HG03521 (cell line): ENCODE data around the gene SYT6.
"Not testable (repeated sequence)": the region's sequence is repeated elsewhere in the genome, so short reads cannot be mapped to it uniquely, and the experiment has no call there.

ENCODE experiments used
- ATAC-seq: cut with Tn5 transposase; IDR thresholded peaks from one replicate; pipeline ENCODE4 v1.9.1; 2021; ENCODE audit warnings: mild to moderate bottlenecking, moderate library complexity; ENCODE audit not compliant: unreplicated experiment

SYT6 gene

GRCh38 chr1:114075546-114076242, 78.0 kb downstream of the SYT6 start:
- no peak for ATAC-seq

GRCh38 chr1:114075105-114075504, 78.6 kb downstream of the SYT6 start:
- no peak for ATAC-seq

DNA sequence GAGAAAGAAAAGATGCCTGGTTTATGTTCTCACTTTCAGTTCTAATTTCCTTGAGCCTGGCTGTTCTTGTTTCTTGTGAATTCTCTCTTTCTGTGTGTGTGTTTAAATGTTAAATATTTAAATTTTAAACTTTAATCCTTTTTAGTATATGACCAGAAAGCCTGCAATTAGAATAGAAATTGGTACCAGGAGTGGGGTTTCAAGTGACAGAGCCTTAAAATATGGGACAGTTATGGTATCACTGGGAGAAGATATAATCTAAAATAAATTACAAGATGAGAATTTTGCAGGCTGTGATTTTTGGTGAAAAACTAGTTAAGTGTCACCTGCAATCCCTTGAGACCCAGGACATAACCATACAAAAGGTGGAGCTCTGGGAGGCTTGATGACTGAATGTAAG, 81.4 kb downstream of the SYT6 start:
- no peak for ATAC-seq

- not testable (repeated sequence) for ATAC-seq
These were observed 83.9 kb downstream of the SYT6 start for GRCh38 chr1:114069762-114070161.

GRCh38 chr1:114068684-114069083, 85.0 kb downstream of the SYT6 start:
- ATAC-seq = not testable (repeated sequence)

DNA sequence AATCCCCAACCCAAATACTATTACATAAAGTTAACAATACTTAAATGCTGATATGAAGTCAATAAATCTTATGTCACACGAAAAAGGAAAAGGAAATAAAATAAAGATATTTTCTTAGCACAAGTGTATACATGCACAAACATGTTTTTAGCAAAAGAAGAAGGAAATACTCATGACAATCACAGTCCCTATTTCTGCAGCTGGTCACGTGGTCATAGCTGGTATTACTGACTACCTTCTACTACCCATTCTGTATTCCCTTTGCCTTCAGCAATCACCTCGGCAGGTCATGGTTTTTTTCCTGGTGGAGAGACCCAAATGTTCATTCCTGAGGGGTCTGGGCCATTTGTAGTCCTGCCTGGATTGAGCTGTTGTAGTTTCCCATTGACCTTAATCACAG, 88.0 kb downstream of the SYT6 start:
- ATAC-seq = not testable (repeated sequence)

- no peak for ATAC-seq
These were observed 90.1 kb downstream of the SYT6 start for GRCh38 chr1:114063544-114063943.

- ATAC-seq = no peak
These were observed 91.1 kb downstream of the SYT6 start for GRCh38 chr1:114062477-114063099.

- no peak for ATAC-seq
These were observed 92.4 kb downstream of the SYT6 start for GRCh38 chr1:114061121-114061830.

- not testable (repeated sequence) for ATAC-seq
These were observed 95.4 kb downstream of the SYT6 start for GRCh38 chr1:114058236-114058635.

DNA sequence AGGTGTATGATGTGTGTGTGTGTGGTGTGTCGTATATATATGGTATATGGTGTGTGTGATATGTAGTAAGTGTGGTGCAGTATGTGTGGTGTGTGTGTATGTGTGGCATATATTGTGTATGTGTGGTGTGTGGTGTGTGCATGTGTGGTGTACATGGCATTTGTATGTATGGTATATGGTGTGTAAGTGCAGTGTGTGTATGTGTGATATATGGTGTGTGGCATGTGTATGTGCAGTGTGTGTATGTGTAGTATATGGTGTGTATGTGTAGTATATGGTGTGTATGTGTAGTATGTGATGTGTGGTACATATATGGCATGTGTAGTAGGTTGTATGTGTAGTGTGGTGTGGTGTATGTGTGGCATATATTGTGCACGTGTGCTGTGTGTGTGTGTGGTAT, 99.5 kb downstream of the SYT6 start:
- no peak for ATAC-seq

DNA sequence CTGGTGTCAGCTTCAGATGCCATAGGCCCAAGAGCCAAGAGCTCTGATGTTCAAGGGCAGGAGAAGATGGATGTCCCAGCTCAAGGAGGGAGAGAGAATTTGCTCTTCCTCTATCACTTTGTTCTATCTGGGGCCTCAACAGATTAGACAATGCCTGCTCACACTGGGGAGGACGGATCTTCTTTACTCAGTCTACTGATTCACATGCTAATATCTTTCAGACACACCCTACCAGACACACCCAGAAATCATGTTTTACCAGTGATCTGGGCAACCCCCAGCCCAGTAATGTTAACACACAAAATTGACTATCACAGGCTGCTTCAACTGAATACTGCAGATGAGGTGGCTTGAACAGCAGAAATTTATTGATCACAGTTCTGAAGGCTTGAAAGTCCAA, 105.4 kb downstream of the SYT6 start:
- ATAC-seq = no peak

DNA sequence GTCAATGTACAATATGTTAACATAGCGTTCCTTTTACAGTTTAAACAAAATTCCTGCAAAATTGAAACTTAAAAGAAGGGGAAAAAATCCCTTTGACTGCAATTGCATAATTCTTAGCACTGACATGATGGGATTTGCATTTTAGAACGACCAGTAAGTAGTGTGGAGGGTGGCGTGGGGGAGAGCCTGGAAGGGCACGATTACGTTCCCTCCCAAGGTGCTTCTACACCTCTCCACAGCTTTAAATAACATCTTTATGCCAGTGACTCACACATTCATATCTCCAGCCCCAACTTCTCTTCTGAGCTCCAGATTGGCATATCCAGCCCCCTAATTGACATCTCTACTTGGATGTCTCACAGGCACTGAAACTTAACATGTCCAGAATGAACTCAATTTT, 110.1 kb downstream of the SYT6 start:
- ATAC-seq = no peak

DNA sequence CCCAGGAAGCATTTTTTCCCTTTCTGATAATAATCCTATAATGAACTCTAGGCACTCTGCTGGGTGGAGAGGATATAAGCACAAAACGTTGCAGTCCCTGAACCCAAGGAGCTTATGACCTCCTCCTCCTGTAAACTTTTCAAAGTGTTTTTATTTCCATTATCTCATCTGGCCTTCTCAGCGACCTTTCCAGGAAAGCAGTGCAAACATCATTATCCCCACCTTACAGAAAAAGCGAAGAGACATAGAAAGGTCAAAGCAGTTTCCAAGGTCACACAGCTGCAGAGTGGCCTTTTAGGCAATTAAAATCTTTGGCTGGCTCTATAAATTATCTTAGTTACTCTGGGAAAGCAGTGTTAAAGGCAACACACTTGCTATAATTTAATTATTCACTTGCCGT, 110.6 kb downstream of the SYT6 start:
- no peak for ATAC-seq

DNA sequence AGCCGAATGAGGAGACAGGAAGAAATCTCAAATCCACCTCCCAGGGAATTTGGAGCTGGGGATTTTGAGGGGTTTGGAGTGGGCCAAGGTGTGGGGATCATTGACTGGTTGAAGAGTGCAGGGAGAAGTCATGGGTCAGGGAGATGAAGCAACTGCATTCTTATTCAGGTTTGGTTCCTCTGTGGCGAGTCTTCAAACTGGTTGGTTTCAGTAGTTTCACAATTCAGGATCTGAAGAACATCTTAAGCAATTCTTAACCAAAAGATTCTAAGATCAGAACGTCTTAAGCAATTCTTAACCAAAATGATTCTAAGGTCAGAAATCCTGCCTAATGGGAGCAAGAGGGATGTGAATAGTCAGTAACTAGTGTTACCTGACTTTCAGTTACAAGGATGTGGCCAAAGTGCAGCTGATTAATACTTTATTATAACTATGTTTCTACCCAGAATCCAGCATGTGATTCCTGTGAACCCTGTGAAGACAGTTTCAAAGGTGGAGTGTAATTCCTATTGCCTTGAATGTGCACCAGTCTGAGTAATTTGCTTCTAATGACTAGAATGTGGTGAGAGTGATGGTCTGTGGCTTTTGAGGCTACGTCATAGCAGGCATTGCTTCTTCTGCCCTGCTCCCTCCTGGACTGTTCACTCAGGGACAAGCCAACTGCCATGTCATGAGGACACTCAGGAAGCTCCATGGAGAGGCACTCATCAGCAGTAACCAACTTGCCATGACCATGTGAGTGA, 113.2 kb downstream of the SYT6 start:
- ATAC-seq = no peak
